GM21367 (cell line): ENCODE measurements around the gene SPCS2.
A peak's percentile ranks its signal among the peaks of the same experiment; 100 is the strongest.
"Not testable (repeated sequence)": the region's sequence is repeated elsewhere in the genome, so short reads cannot be mapped to it uniquely, and the experiment has no call there.

Experiments used
- ATAC-seq: cut with Tn5 transposase; IDR thresholded peaks from one replicate; pipeline ENCODE4 v1.9.1; 2021; ENCODE audit not compliant: unreplicated experiment

The SPCS2 gene

DNA sequence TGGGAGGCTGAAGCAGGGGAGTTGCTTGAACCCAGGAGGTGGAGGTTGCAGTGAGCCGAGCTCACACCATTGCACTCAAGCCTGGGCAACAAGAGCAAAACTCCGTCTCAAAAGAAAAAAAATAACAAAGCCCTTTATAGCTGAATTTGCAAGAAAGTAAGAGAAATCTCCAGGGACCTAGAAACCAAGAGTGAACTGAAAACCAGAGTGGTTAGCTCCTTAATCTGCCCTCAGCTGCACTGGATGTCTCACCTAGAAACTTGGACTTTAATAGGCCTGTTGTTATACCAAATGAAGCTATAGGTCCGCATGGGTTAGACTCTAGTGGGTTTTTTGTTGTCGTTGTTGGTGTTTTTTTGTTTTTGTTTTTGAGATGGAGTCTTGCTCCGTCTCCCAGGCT lies 43.8 kb downstream of the SPCS2 start:
- ATAC-seq: peak; percentile 32

- no peak for ATAC-seq
Measured at GRCh38 chr11:75000975-75001354, 51.9 kb downstream of the SPCS2 start.

DNA sequence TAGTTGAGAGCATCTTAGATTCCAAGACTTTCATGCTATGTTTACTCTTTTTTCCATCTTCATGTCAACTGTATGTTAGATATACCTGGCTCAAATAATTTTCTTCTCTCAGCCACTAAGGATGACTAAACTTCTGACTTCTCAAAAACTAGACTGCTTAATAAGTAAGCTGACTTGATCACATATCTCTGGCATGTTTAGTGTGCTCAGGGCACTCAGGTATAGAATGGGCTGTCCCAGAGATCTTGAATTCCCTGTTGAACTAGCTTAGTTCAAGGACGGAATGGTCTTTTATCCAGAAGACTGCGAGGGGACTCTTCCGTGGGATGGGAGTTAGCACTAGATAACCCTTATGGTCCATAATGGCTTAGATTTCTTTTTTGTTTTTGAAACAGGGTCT lies 52.6 kb downstream of the SPCS2 start:
- no peak for ATAC-seq

DNA sequence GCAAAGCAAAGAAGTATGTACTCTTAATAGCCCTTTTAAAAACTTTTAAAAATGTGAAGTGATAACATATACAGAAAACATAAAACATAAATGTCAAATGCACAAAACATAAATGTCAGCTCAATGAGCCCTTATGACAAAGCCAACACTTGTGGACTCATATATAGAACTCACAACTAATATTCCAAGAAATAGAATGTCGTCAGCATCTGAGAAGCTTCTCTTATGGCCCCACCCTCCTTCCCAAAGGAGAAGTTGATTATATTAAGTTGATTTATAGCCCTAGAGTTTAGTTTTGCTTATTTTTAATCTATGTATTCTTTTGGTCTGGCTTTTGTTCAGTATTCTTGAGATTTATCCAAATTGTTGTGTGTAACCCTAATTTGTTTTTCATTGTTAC lies 53.5 kb downstream of the SPCS2 start:
- ATAC-seq: no peak

DNA sequence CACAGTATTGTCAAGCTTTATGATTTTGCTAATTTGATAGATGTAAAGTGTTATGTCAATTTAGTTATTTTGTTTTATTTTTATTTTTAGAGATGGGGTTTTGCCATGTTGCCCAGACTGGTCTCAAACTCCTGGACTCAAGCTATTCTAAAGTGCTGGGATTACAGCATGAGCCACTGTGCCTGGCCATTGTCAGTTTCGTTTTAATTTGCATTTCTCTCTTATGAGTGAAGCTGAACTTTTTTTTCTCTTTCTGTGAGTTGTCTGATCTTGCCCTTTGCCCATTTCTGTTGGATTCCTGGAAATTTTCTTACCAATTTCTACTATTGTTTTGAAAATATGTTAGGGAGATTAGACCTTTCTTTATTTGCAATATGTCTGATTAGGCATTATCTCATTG lies 55.1 kb downstream of the SPCS2 start:
- no peak for ATAC-seq

GRCh38 chr11:75011357-75011756 lies 62.3 kb downstream of the SPCS2 start:
- ATAC-seq: no peak

DNA sequence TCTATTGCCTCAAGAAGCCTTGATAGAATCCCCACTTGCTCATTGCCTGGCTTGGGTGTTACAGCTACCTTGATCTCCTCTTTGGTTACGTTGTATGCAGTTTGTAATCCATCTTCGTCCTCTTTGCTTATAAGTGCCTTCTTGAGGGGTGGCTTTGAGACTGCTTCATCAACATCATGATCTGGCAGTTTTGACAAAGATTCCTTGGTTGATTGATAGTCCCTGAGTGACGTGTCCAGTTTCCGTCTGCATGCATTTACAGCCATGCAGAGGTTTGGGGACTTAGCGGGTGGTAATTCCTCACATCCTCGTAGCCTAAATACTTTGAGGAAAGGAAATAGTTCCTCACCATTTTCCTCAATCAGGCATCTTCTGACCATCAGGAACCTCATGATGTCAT lies 62.8 kb downstream of the SPCS2 start:
- ATAC-seq: no peak

DNA sequence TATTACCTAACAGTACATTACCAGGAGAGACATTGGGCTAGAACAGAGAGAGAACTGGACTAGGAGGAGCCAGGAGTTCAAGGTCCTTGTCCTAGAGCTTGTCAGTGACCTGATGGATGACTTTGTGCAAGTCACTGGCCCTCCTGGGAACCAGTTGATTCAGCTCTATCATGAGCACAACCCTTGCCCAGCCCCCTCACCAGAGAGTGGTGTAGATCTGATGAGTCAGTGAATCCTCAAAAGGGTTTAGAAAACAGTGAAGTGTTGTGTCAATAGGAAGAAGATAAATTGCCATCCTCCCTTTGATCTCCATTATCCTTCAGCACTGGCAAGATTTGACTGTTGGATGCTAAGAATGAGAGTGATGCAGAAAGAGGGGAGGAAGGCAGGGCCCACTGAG lies 64.0 kb downstream of the SPCS2 start:
- no peak for ATAC-seq

DNA sequence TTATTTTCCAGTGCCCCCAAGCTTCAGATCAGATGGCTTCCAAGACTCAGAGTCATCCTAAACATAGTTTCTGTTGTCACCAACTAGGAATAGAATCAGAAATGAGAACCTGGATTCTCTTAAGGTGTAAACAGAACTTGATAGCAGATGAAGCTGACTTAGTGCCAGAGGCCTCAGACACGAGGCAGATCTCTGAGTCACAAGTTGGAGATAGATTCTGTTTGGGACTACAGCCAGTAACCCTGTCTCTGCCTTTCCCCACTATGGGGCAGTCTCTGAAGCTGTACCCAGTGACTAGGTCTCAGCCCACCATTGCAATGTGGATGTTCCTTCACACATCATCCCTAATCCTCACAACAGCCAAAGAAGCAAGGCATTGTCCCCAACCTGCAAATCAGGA lies 65.1 kb downstream of the SPCS2 start:
- ATAC-seq: no peak

- not testable (repeated sequence) for ATAC-seq
Measured at GRCh38 chr11:75019200-75019599, 70.1 kb downstream of the SPCS2 start.

- not testable (repeated sequence) for ATAC-seq
Measured at GRCh38 chr11:75020328-75020727, 71.3 kb downstream of the SPCS2 start.

GRCh38 chr11:75022296-75022695 lies 73.2 kb downstream of the SPCS2 start:
- no peak for ATAC-seq

GRCh38 chr11:75022759-75023396 lies 73.8 kb downstream of the SPCS2 start:
- ATAC-seq: no peak

DNA sequence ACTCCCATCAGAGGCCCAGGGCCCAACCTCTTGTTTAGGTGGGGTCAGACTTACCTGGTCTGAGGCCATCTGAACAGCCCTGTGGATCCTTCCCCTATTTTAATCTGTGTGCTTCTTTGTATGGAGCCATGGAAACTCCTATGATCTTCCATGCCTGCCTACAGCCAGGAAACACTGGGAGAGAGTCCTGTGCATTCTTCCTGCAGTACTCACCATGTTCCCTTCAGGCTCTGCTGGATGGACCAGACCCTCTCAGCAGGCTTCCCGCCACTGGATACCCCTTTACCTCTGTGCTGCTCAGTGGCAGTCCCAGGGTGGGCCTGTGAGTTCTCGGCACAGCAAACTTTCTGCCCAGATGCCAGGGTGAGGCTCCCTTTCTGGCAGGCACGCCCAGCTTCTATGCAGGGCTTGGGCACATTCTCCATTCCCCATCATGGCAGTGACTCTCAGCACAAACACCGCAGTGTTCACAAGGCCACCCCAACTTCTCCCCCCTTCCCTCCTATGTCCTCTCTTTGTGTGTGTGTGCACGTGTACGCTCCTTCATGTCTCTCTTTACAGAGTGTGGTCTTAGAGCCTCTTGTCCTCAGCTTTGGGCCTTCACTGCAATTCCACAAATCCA lies 74.5 kb downstream of the SPCS2 start:
- ATAC-seq: no peak

GRCh38 chr11:75024068-75024449 lies 75.0 kb downstream of the SPCS2 start:
- ATAC-seq: no peak

- no peak for ATAC-seq
Measured at GRCh38 chr11:75024764-75025211, 75.7 kb downstream of the SPCS2 start.

GRCh38 chr11:75025561-75025960 lies 76.5 kb downstream of the SPCS2 start:
- ATAC-seq: no peak

DNA sequence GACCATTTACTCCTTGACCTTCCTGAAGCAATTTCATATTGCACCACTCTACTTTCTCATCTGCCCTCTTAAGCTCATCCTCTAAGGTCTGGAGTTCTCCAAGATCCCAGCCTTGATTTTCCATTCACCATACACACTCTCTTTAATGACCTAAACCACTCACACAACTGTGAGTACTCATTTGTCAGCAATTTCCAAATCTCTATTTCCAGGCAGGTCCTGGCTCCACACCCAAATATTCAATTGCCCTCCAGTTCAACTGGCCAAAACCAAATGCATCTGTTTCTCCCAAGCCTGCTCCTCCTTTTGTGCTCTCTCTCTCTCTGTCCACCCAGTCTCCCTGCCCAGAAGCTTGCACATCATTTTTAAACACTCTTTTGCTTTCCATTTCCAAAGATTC lies 79.3 kb downstream of the SPCS2 start:
- no peak for ATAC-seq
